Astrocyte (in vitro differentiated cells and primary cell): ENCODE results near the gene EML1. TPM values are rescaled to one million over a fixed set of nuclear protein-coding genes. Genes with fewer than 3 reads are reported as not detected.

Experiments used
- DNase-seq: peaks from one replicate; pipeline ENCODE4 v3.0.0-alpha.2; 2010; ENCODE audit warnings: low read depth
- FAIRE-seq: peaks from 2 replicates; lab custom pipeline; 2011; peaks lifted over from hg19 to GRCh38; lab: Jason Lieb, UNC
- H2AFZ ChIP-seq: 2 replicates; pipeline ENCODE4 v1.6.0; 2012; ENCODE audit warnings: low read depth, low read length, inconsistent platforms
- H3K27ac ChIP-seq: 2 replicates; pipeline ENCODE4 v1.5.1; 2011; ENCODE audit warnings: low read depth, low read length, inconsistent platforms
- H3K27me3 ChIP-seq: 2 replicates; pipeline ENCODE4 v1.6.0; 2011; ENCODE audit warnings: low read length, inconsistent platforms; ENCODE audit not compliant: insufficient read depth
- H3K36me3 ChIP-seq: 2 replicates; pipeline ENCODE4 v1.5.1; 2011; ENCODE audit warnings: low read length, inconsistent platforms; ENCODE audit not compliant: insufficient read depth
- H3K4me1 ChIP-seq: 2 replicates; pipeline ENCODE4 v1.5.1; 2011; ENCODE audit warnings: low read length, inconsistent platforms; ENCODE audit not compliant: insufficient read depth
- H3K4me2 ChIP-seq: 2 replicates; pipeline ENCODE4 v1.6.0; 2012; ENCODE audit warnings: low read length, inconsistent platforms
- H3K4me3 ChIP-seq: 2 replicates; pipeline ENCODE4 v1.5.1; 2011; ENCODE audit warnings: low read depth, mild to moderate bottlenecking, low read length, inconsistent platforms; ENCODE audit not compliant: insufficient read depth
- H3K79me2 ChIP-seq: 2 replicates; pipeline ENCODE4 v1.6.0; 2012; ENCODE audit warnings: mild to moderate bottlenecking, low read length, inconsistent platforms; ENCODE audit not compliant: insufficient read depth
- H3K9ac ChIP-seq: 2 replicates; pipeline ENCODE4 v1.6.0; 2012; ENCODE audit warnings: mild to moderate bottlenecking, low read length, inconsistent platforms
- H3K9me3 ChIP-seq: 2 replicates; pipeline ENCODE4 v1.5.1; 2012; ENCODE audit warnings: low read depth, mild to moderate bottlenecking, low read length, inconsistent platforms; ENCODE audit not compliant: insufficient read depth
- H4K20me1 ChIP-seq: 2 replicates; pipeline ENCODE4 v1.6.0; 2012; ENCODE audit warnings: low read length, inconsistent platforms; ENCODE audit not compliant: insufficient read depth
- H3K27ac Mint-ChIP-seq: one replicate; pipeline ENCODE4 v1.8.0; 2021; ENCODE audit warnings: mild to moderate bottlenecking, mixed read lengths; ENCODE audit not compliant: unreplicated experiment
- H3K27me3 Mint-ChIP-seq: one replicate; pipeline ENCODE4 v1.8.0; 2021; ENCODE audit warnings: low read depth, mixed read lengths; ENCODE audit not compliant: unreplicated experiment
- H3K36me3 Mint-ChIP-seq: one replicate; pipeline ENCODE4 v1.8.0; 2021; ENCODE audit warnings: low read depth, mixed read lengths; ENCODE audit not compliant: unreplicated experiment
- H3K4me1 Mint-ChIP-seq: one replicate; pipeline ENCODE4 v1.8.0; 2021; ENCODE audit warnings: low read depth, mixed read lengths; ENCODE audit not compliant: unreplicated experiment
- H3K4me3 Mint-ChIP-seq: one replicate; pipeline ENCODE4 v1.8.0; 2021; ENCODE audit warnings: mild to moderate bottlenecking, moderate library complexity, mixed read lengths; ENCODE audit not compliant: unreplicated experiment
- H3K9me3 Mint-ChIP-seq: one replicate; pipeline ENCODE4 v1.8.0; 2021; ENCODE audit warnings: mild to moderate bottlenecking, mixed read lengths; ENCODE audit not compliant: unreplicated experiment
- CTCF ChIP-seq: IDR thresholded peaks from 2 replicates; pipeline ENCODE4 v1.5.1; 2011; ENCODE audit warnings: low read depth, mild to moderate bottlenecking, inconsistent platforms, low read length, moderate library complexity; ENCODE audit not compliant: insufficient read depth
- EZH2 ChIP-seq: IDR thresholded peaks from 2 replicates; pipeline ENCODE4 v1.6.1; 2012; ENCODE audit warnings: mild to moderate bottlenecking, low read length, inconsistent platforms; ENCODE audit not compliant: insufficient read depth
- total RNA-seq: library from RNA; stranded (reverse); gene quantifications from 2 replicates; pipeline ENCODE4 v1.2.1, GENCODE V29; 2021

EML1 gene
- total RNA-seq, 1 donor from 2014 or later: 17.1 TPM

DNA sequence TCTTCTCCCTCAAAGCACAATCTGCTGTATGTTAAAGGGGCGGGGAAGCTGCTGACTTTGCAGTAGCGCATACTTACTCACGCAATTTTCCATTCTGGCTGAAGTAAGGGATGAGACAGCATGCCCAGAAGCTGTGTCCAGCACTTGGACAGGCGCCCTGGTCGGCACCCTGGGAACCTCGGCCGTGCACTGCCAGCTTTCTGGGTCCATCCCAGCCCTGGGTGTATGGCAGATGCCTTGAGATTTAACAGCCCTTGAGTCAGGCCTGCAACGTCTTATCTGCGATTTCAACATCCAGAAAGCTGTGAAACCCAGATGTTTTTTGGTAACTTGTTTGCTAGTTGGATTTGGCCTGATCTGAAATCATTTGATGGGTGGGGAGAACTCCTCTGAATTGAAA lies 16.1 kb downstream of the EML1 start:
- peak overlapping the region; percentile 26 for H3K27ac Mint-ChIP-seq
- Histone ChIP-seq H4K20me1 (peaks cover 98% of the 10 kb centered on the region), H2AFZ (no peak overlapping the region)

DNA sequence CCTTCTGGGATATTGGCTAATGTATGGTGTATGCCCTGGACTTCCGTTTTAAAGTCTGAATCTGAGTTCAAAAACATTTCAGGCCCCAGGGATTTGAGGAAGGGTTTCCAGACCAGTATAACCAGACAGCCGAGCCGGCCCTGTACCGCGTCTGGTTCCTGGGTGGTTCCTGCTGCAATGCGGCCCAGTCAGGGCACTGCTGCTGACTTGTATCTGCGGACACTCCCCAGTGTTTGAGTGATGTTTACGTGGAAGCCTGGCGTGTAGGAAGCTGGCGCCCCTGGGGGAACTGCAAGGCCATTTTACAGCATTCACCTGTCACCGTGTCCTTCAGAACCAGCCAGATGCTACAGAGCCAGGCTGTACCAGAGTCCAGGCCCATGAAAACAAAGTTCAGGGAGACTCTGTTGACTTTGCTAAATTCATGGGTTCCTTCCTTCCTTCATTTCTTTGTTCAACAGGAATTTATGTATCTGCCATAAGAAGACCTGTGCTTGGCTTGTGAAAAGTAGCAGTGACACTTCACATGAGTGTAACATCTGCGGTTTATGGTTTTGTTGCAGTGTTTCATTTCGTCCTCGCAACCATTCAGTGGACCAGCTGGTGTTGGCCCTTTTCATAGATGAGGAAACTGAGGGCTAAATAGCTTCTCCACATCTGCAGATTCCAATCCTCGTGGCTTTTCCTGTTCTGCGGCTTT lies 16.8 kb downstream of the EML1 start:
- H3K4me2 ChIP-seq: no peak overlapping the region
- no peak overlapping the region for H2AFZ ChIP-seq

More for the DNA sequence above, 16.1 kb downstream of the EML1 start:
- H3K4me1 ChIP-seq: peaks cover 10% of the 10 kb centered on the region
- H3K9ac ChIP-seq: no peak overlapping the region
- FAIRE-seq (no peak), DNase-seq (peak; percentile 8)
- peaks cover 2% of the 10 kb centered on the region for H3K27me3 ChIP-seq
- no peak for TF ChIP-seq EZH2
- TF ChIP-seq CTCF: no peak
- H3K4me3 Mint-ChIP-seq: no peak overlapping the region
- no peak overlapping the region for H3K27ac ChIP-seq
- H3K9me3 ChIP-seq: no peaks in the 10 kb centered on the region
- no peak overlapping the region for H3K4me3 ChIP-seq
- no peak overlapping the region for H3K4me2 ChIP-seq
- peaks cover 13% of the 10 kb centered on the region for H3K27me3 Mint-ChIP-seq
- H3K9me3 Mint-ChIP-seq: no peaks in the 10 kb centered on the region
- peaks cover 89% of the 10 kb centered on the region for H3K79me2 ChIP-seq
- H3K36me3 ChIP-seq: no peaks in the 10 kb centered on the region
- H3K36me3 Mint-ChIP-seq: peaks cover 2% of the 10 kb centered on the region
- H3K4me1 Mint-ChIP-seq: peaks cover 4% of the 10 kb centered on the region

More for the DNA sequence above, 16.8 kb downstream of the EML1 start:
- no peak for TF ChIP-seq EZH2
- TF ChIP-seq CTCF: no peak
- Histone ChIP-seq H4K20me1 (peaks cover 98% of the 10 kb centered on the region), H3K27me3 (peaks cover 2% of the 10 kb centered on the region), H3K4me3 (no peak overlapping the region), H3K36me3 (no peaks in the 10 kb centered on the region), H3K9me3 (no peaks in the 10 kb centered on the region), H3K79me2 (peaks cover 89% of the 10 kb centered on the region), H3K9ac (no peak overlapping the region), H3K27ac (no peak overlapping the region), H3K4me1 (peaks cover 10% of the 10 kb centered on the region)
- Mint-ChIP-seq H3K4me3 (no peak overlapping the region), H3K4me1 (peaks cover 4% of the 10 kb centered on the region), H3K36me3 (peaks cover 2% of the 10 kb centered on the region), H3K9me3 (no peaks in the 10 kb centered on the region), H3K27ac (no peak overlapping the region), H3K27me3 (peaks cover 18% of the 10 kb centered on the region)
- FAIRE-seq (no peak), DNase-seq (no peak)
